G401.6 (cell line): ENCODE results near the gene TMC2.
A peak's percentile ranks its signal among the peaks of the same experiment; 100 is the strongest.

Experiments used
- FAIRE-seq: peaks from 2 replicates; lab custom pipeline; 2012; peaks lifted over from hg19 to GRCh38; lab: Jason Lieb, UNC

TMC2 gene

DNA sequence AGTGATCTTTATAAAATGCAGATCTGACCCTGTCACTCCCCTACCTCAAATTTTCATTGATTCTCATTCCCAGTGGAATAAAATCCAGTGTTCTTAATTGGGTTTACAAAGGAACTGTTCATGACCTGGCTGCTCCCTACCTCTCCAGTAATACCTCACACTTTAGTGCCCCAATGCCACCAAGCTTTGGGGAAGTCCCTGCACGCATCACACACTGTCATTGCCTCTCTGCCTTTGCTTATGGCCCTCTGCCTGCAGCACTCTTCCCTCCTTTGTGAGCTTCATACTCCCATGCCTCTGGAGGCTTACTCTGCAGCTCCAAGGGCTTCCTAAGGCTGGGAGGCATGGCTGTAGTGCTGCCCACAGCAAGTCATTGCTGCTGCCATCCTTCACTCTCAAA is 57.4 kb downstream of the TMC2 start:
- no peak for FAIRE-seq

GRCh38 chr20:2595076-2595475 is 58.7 kb downstream of the TMC2 start:
- no peak for FAIRE-seq

- no peak for FAIRE-seq
Observed at GRCh38 chr20:2596673-2597279, 60.4 kb downstream of the TMC2 start.

DNA sequence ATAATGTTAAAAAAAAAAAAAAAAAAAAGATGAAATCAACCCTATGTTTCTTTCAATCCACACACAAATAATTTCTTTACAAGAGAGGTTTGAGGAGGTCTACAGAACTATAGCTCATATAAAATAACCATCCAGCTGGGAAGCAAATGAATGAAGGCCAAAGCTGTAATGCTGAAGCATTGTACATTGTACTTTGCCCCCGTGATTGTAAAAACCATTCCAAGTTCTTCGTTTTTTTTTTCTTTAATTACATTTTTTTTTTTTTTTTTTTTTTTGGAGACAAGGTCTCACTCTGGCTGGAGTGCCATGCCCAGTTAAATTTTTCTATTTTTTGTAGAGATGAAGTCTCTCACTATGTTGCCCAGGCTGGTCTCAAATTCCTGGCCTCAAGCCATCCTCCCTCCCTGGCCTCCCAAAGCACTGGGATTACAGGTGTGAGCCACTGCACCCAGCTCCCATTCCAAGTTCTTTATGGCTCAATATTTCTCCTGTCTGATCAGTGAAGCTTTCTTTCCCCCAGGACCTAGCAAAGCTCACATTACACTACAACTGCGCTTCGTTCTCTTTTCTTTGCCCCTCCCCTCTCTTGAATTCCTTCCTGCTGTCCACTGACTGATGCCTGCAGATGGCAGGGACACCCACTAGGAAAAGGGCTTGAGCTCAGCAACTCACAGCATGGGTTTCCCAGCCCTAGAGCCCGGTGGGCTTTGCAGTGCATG is 63.1 kb downstream of the TMC2 start:
- no peak for FAIRE-seq

DNA sequence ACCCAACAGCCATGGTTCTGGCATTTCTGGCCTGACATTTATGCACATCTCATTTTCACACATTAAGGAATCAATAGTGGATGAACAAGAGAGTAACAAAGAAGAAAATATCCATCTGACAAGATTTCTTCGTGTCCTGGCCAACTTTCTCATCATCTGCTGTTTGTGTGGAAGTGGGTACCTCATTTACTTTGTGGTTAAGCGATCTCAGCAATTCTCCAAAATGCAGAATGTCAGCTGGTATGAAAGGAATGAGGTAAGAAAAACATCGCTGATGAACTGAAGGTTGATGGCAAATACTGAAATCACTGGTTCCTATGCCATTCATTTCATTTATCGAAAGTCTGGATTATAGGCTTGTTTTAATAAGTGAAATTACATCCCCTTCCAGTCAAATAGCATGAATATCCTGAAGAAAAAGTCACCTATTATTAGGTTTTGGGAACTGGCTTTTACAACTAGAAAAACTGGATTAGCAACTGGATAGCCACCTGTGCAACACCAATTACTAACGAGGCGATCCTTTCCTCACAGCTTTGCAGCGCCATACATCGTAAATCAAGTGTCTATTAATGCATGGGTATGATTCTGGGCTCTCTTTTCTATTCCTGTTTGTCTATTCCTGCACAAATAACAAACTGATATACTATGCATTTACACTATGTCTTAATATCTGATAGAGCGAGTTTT is 65.8 kb downstream of the TMC2 start:
- FAIRE-seq = no peak

DNA sequence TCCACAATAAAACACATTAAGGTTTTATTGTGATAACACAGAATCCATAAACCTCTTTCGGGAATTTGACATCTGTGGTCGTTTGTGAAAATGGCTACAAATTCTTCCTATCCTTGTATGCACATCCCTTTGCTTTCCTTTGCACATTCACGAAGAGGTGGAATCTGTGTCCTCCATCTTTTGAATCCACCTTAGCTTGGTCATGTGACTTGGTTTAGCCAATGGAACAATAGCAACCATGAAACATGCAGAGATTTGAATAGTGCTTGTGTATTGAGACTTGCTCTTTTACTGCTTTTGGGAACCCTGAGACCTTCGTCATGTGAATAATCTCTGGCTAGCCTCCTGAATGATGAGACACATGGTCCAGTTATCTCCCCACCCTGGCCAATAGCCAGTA is 66.4 kb downstream of the TMC2 start:
- no peak for FAIRE-seq

GRCh38 chr20:2603816-2604505 is 67.6 kb downstream of the TMC2 start:
- no peak for FAIRE-seq

DNA sequence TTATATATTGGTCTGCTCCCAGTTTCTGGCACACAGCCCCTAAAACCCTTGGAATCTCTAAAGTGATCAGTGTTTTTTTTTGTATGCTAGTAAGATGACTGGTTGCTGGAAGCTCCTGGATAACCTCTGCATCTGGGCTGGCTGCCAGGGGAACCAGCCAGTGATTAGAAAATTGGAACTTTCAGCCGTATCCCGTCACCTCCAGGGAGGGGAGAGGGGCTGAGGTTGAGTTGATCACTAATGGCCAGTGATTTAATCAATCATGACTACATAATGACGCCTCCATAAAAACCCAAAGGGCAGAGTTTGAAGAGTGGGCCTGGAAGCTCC is 68.1 kb downstream of the TMC2 start:
- no peak for FAIRE-seq

DNA sequence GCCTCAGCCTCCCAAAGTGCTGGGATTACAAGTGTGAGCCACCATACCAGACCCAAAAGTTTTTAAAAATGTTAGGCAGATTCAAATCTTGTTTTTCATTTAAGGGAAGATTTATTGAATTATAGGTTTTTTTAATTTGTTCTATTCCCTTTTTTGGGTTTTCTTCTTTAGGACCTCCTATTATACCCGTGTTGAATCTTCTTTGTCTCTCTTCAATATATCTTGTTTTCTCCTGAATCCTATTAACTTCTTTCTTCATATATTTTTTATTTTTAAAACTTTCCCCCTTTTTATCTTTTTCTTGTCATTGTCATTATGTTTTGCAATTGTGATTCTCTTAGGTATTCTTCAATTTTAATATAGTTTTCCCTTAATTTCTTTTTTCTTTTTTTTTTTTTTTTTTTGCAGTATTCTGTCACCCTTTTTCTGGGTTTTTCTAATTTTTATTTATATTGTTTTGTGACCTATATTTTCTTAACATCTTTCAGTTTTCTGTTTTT is 70.2 kb downstream of the TMC2 start:
- peak; percentile 77 for FAIRE-seq

- FAIRE-seq = no peak
Observed at GRCh38 chr20:2610326-2610725, 74.0 kb downstream of the TMC2 start.

DNA sequence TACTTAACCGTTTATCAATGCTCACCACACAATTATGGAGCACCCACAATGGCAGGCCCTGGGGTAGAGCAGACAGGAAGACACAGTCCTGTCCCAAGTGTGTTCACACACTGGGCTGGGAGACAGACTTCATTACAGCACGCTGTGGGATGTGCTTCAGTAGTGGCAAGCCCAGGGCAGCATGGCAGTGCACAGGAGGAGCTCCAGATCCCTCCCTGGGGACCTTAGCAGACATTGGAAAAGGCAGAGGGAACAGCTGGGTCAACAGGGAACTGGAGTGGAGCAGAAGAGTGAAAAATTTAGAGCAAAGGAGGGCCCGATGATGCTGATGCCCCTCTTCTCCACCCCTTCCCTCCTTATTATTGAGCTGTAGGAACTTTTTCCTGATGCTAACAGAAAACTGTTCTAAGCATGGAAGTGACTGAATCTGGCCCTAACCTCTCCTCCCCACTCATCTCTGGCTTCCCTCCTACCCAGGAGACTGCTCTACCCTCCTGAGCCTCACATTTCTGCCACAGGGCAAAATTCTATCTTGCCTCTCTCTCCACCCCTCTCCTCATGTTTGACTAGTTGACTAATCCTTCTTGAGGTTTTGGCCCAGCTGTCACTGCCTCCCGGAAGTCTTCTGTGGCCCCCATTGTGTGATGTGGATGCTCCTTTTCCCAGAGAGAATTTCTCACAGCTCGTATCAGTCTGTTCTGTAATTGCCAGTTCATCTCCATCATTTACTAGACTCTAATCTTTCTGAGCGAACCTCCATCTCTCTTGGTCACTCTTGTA is 74.8 kb downstream of the TMC2 start:
- FAIRE-seq = no peak

DNA sequence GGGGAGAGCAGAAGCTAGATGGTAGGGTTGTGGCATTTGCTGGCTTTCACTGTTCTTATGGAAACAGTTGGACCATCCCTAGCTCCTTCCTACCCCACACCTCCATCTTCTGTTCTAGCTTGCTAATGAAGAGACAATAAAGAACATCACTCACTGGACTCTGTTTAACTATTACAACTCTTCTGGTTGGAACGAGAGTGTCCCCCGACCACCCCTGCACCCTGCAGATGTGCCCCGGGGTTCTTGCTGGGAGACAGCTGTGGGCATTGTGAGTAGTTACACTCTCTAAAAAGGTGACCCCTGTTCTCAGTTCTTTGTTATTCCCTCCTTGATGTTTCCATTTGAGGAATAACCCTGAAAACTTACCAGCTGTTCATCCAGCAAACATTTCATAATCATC is 75.7 kb downstream of the TMC2 start:
- FAIRE-seq = no peak

DNA sequence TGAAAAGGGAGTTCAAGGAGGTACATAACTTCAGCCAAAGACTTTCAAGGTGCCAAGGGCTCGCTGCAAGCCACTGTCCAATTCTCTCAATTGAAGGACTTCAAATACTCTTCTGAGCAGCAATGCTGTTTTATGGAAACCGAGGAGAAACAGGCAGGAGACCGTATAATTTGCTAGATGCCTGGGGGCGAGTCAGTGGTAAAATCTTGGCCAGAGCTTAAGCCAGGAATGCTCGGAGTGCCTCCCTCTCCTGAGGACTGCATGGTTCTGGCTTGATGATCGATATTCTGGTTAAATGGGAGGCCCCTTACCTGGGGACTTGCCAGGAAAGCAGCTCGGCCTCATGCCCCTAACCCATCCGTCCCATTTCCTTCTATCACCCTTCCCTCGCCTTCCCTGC is 80.3 kb downstream of the TMC2 start:
- no peak for FAIRE-seq

DNA sequence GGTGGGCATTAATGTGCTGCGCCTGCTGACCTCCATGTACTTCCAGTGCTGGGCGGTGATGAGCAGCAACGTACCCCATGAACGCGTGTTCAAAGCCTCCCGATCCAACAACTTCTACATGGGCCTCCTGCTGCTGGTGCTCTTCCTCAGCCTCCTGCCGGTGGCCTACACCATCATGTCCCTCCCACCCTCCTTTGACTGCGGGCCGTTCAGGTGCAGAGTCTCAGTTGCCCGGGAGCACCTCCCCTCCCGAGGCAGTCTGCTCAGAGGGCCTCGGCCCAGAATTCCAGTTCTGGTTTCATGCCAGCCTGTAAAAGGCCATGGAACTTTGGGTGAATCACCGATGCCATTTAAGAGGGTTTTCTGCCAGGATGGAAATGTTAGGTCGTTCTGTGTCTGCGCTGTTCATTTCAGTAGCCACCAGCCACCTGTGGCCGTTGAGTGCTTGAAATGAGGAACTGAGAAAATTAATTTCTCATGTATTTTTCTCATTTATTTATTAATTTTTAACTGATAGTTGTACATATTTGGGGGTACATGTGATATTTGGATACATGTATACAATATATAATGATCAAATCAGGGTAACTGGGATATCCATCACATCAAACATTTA is 80.8 kb downstream of the TMC2 start:
- no peak for FAIRE-seq

DNA sequence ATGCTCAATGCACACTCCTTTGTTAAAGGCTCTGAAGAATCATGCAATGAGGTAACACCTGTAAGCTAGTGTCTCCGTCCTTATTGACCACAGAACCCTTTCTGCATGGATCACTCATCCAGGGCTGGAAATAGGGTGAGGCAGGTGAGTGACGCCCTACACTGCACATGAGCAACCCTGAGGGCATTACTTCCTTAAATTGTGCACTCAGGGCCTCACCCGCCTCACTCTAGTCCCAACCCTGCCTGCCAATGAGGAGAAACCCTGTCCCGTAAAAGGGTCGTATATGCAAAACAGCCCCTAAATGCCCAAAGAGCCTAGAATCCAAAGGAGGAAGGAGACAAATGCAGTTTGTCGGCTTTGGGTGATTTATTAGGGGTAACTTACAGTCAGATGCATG is 82.4 kb downstream of the TMC2 start:
- FAIRE-seq = no peak

DNA sequence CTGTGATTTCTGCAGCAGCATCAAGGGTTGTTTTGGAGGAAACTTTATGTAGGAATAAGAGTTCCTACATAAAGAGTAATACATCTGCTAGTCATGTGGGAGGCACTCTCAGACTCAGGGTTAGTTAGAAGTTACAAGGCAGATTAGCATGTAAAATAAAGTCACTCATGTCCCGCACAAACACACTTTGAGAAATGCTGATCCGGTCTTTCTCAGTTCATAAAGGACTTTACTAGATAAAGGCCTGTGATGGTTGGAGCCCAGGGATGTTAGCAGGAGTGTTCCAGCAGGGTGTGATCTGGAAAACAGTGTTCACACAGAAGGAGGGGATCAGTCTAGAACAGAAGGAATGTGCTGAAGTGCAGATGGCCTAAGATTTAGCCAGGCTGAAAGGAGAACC is 83.0 kb downstream of the TMC2 start:
- no peak for FAIRE-seq

GRCh38 chr20:2619961-2620595 is 83.7 kb downstream of the TMC2 start:
- no peak for FAIRE-seq

- FAIRE-seq = no peak
Observed at GRCh38 chr20:2624190-2624589, 87.8 kb downstream of the TMC2 start.

DNA sequence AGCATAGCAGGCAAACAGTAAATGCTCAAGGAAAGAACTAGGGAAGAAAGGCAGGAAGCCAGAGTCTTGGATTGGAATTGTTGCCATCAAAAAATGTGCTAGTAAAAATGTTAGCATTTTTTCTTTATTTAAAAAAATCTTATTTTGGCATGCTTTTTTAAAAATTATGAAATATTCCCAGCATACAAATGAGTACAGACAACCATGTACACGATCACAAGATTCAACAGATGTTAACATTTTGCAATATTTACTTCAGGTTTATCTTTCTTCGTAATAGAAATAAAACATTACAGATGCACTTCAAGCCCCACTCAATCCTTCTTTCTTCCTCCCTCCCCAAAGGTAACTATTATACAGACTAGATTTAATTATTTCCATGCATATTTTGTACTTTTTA is 88.7 kb downstream of the TMC2 start:
- FAIRE-seq = no peak

GRCh38 chr20:2626853-2627541 is 90.6 kb downstream of the TMC2 start:
- FAIRE-seq = no peak

GRCh38 chr20:2631228-2631627 is 94.9 kb downstream of the TMC2 start:
- FAIRE-seq = no peak
